K562 (cell line): ENCODE data around the gene HSPA5. TPM values are rescaled to one million over a fixed set of nuclear protein-coding genes. Genes with fewer than 3 reads are reported as not detected.
"Not testable (repeated sequence)": the region's sequence is repeated elsewhere in the genome, so short reads cannot be mapped to it uniquely, and the experiment has no call there.

Experiments
- ATAC-seq: fragments of 200-7000 bp; cut with Tn5 transposase; 3 replicates; pipeline ENCODE4 v1.9.1; 2020; ENCODE audit warnings: moderate library complexity
- BruUV-seq: library from RNA; stranded (reverse); fragments of 400-500 nt; replicated peaks from 2 replicates; lab custom pipeline; 2021; lab: Mats Ljungman, UMichigan
- CTCF ChIA-PET: fragments of 300-600 bp; formaldehyde crosslinking; extraction: SDS; loops from one replicate; lab custom pipeline; 2021; ENCODE audit warnings: low intra/inter-chr PET ratio; lab: Yijun Ruan, JAX
- POLR2A ChIA-PET: fragments of 300-600, 350-650 bp; sonication (Branson Sonifier 250); formaldehyde crosslinking; extraction: SDS; loops from one replicate; lab custom pipeline; 2021; ENCODE audit warnings: antibody characterized with exemption, inconsistent platforms; lab: Yijun Ruan, JAX
- DNase-seq, 4 experiments: peaks; one replicate each; pipeline versions ENCODE4 v3.0.0 to v3.0.0-alpha.2; 2011 to 2018; ENCODE audit warnings: low spot score in 3 of 4, mixed read lengths in 3 of 4; ENCODE audit errors: extremely low read depth in 1 of 4
- FAIRE-seq: peaks from 2 replicates; lab custom pipeline; 2011; peaks lifted over from hg19 to GRCh38; lab: Jason Lieb, UNC
- H2AFZ ChIP-seq: 2 replicates; pipeline ENCODE4 v1.6.0; 2011; ENCODE audit warnings: low read depth, low read length, control low read depth, inconsistent platforms
- H3K27ac ChIP-seq: fragments of 200-600 bp; 3 replicates; pipeline ENCODE4 v1.8.0; 2011; ENCODE audit warnings: low read depth, mild to moderate bottlenecking, control low read depth, inconsistent platforms, low read length, moderate library complexity, mixed read lengths; ENCODE audit errors: extremely low read depth
- H3K27me3 ChIP-seq, 2 experiments: fragments of 300-600 bp in 1 of 2; 2 replicates in 1 of 2; 3 replicates in 1 of 2; pipeline versions ENCODE4 v1.6.0 to v1.8.0; 2011; ENCODE audit warnings: inconsistent platforms in 2 of 2, low read length in 2 of 2, mild to moderate bottlenecking in 1 of 2, mixed read lengths in 1 of 2, moderate library complexity in 1 of 2; ENCODE audit not compliant: control insufficient read depth in 2 of 2, insufficient read depth in 2 of 2
- H3K36me3 ChIP-seq: fragments of 300-600 bp; 3 replicates; pipeline ENCODE4 v1.8.0; 2011; ENCODE audit warnings: mild to moderate bottlenecking, low read length, inconsistent platforms; ENCODE audit not compliant: control insufficient read depth, insufficient read depth
- H3K4me1 ChIP-seq, 2 experiments: fragments of 200-600 bp in 1 of 2; replicated peaks in 1 of 2; 2 replicates in 1 of 2; 3 replicates in 1 of 2; pipeline versions ENCODE4 v1.5.1 to v1.8.0; 2011; ENCODE audit warnings: inconsistent platforms in 2 of 2, low read length in 2 of 2, mild to moderate bottlenecking in 1 of 2, mixed read lengths in 1 of 2, moderate library complexity in 1 of 2; ENCODE audit not compliant: control insufficient read depth in 2 of 2, insufficient read depth in 2 of 2
- H3K4me2 ChIP-seq: 2 replicates; pipeline ENCODE4 v1.6.1; 2011; ENCODE audit warnings: low read length, control low read depth, inconsistent platforms, mixed read lengths; ENCODE audit not compliant: insufficient read depth
- H3K4me3 ChIP-seq: fragments of 200-600 bp; sonication (generic), shearing (Covaris generic); 2 replicates; pipeline ENCODE4 v1.5.1; 2016; ENCODE audit warnings: control low read depth, inconsistent platforms
- H3K79me2 ChIP-seq: fragments of 200-600 bp; 3 replicates; pipeline ENCODE4 v1.8.0; 2011; ENCODE audit warnings: low read length, inconsistent platforms; ENCODE audit not compliant: control insufficient read depth, insufficient read depth
- H3K9ac ChIP-seq, 2 experiments: 2 replicates each; pipeline versions ENCODE4 v1.6.0 to v1.6.1; 2011; ENCODE audit warnings: low read depth in 2 of 2, low read length in 2 of 2, control low read depth in 1 of 2, inconsistent platforms in 1 of 2, mild to moderate bottlenecking in 1 of 2, mixed read lengths in 1 of 2; ENCODE audit not compliant: insufficient read depth in 1 of 2
- H3K9me1 ChIP-seq: one replicate; pipeline ENCODE4 v1.6.0; 2011; ENCODE audit warnings: inconsistent platforms, mild to moderate bottlenecking, low read length, moderate library complexity; ENCODE audit not compliant: control insufficient read depth, insufficient read depth
- H3K9me3 ChIP-seq: replicated peaks from 2 replicates; pipeline ENCODE4 v1.5.1; 2011; ENCODE audit warnings: low read depth, low read length, inconsistent platforms; ENCODE audit not compliant: control insufficient read depth, insufficient read depth
- H4K20me1 ChIP-seq: replicated peaks from 2 replicates; pipeline ENCODE4 v1.6.1; 2011; ENCODE audit warnings: low read length, inconsistent platforms, mixed read lengths; ENCODE audit not compliant: control insufficient read depth, insufficient read depth
- BHLHE40 ChIP-seq: IDR thresholded peaks from 2 replicates; pipeline ENCODE4 v1.6.1; 2011; ENCODE audit warnings: low read length, improper control_type of control experiment
- BRD9 ChIP-seq: fragments of 450-650 bp; IDR thresholded peaks from 2 replicates; pipeline ENCODE4 v1.6.1; 2018; ENCODE audit warnings: low read depth; ENCODE audit not compliant: partially characterized antibody
- CTCFL ChIP-seq: IDR thresholded peaks from 2 replicates; pipeline ENCODE4 v1.6.1; 2011; ENCODE audit warnings: borderline replicate concordance, low read depth, mild to moderate bottlenecking, moderate library complexity, low read length; ENCODE audit not compliant: insufficient read depth, poor library complexity, severe bottlenecking
- DMBX1 ChIP-seq: fragments of 250-450 bp; sonication (Bioruptor Pico); IDR thresholded peaks from 2 replicates; pipeline ENCODE4 v1.8.0; 2022; ENCODE audit warnings: inconsistent platforms, mild to moderate bottlenecking, moderate library complexity, borderline replicate concordance
- FOXK1 ChIP-seq: sonication (generic); formaldehyde crosslinking; IDR thresholded peaks from 2 replicates; pipeline ENCODE4 v1.8.0; 2022; ENCODE audit warnings: missing genetic modification reagents, mild to moderate bottlenecking, borderline replicate concordance
- FOXP4 ChIP-seq: sonication (generic); formaldehyde crosslinking; IDR thresholded peaks from 2 replicates; pipeline ENCODE4 v1.8.0; 2022; ENCODE audit warnings: mild to moderate bottlenecking, missing genetic modification reagents, borderline replicate concordance
- HEY1 ChIP-seq: fragments of 250-450 bp; sonication (Bioruptor Pico); IDR thresholded peaks from 2 replicates; pipeline ENCODE4 v1.5.0; 2020; ENCODE audit warnings: mild to moderate bottlenecking, moderate library complexity, borderline replicate concordance
- KLF1 ChIP-seq: fragments of 450-650 bp; IDR thresholded peaks from 2 replicates; pipeline ENCODE4 v1.6.1; 2016; ENCODE audit warnings: missing genetic modification characterization, missing compliant biosample characterization
- POLR3A ChIP-seq: IDR thresholded peaks from 2 replicates; pipeline ENCODE4 v1.6.1; 2011; ENCODE audit warnings: borderline replicate concordance, mild to moderate bottlenecking, moderate library complexity; ENCODE audit not compliant: insufficient read length, insufficient read depth; ENCODE audit errors: extremely low read depth
- PRMT5 ChIP-seq: sonication (generic); formaldehyde crosslinking; IDR thresholded peaks from 2 replicates; pipeline ENCODE4 v1.5.0; 2020; ENCODE audit warnings: missing genetic modification reagents
- TRIM24 ChIP-seq, 2 experiments: fragments of 450-650 bp; IDR thresholded peaks; 2 replicates each; pipeline ENCODE4 v1.6.1; 2016
- ZBTB1 ChIP-seq: sonication (generic); formaldehyde crosslinking; IDR thresholded peaks from 2 replicates; pipeline ENCODE4 v1.8.1; 2023; ENCODE audit warnings: missing genetic modification reagents, low read depth, mild to moderate bottlenecking, borderline replicate concordance
- WGBS: fragments of 100-300 bp; shearing (Covaris generic); methylation state at CpG from one replicate; pipeline ENCODE4 v1.1.6; 2016; ENCODE audit warnings: low coverage, mixed read lengths; ENCODE audit not compliant: insufficient coverage; ENCODE audit errors: missing lambda C conversion rate; 5-methylcytosine and 5-hydroxymethylcytosine counted together
- in situ Hi-C: fragments of 300-500 bp; cut with MboI; formaldehyde crosslinking; loops from 4 replicates; pipeline ENCODE4 v1.15.0; 2018; ENCODE audit warnings: inconsistent platforms, mixed read lengths
- intact Hi-C: fragments of 100-400 bp; cut with micrococcal nuclease; formaldehyde crosslinking; loops from 2 replicates; pipeline ENCODE4 v1.14.2; 2022
- polyA plus RNA-seq, 8 experiments: library from polyadenylated mRNA; depleted of rRNA in 4 of 8; stranded (reverse) in 5 of 8; unstranded in 3 of 8; fragments of >200 nt; fragmentation: Nextera tagmentation in 2 of 8; fragmentation: Illumina TruSeq in 1 of 8; extraction: Ambion mirVana in 2 of 8; extraction: Trizol in 1 of 8; gene quantifications; 2 replicates each; pipeline versions ENCODE4 v1.2.1 to v1.2.3, GENCODE V29; 2011 to 2014; ENCODE audit warnings: inconsistent platforms in 1 of 8, missing spikeins in 1 of 8
- total RNA-seq, 7 experiments: library from RNA; depleted of rRNA in 6 of 7; stranded (reverse); fragments of >200 nt in 6 of 7; fragmentation: Illumina TruSeq in 2 of 7; extraction: Trizol in 2 of 7; gene quantifications; 2 replicates each; pipeline versions ENCODE4 v1.2.1 to v1.2.3, GENCODE V29; 2011 to 2021; ENCODE audit warnings: low replicate concordance in 1 of 7

HSPA5 gene
- total and polyA plus RNA-seq, 9 of the 15 experiments (the other 6 are each of a cell fraction or from before 2014, with no cell fraction given): 48.0 to 265 (median 113) TPM

DNA sequence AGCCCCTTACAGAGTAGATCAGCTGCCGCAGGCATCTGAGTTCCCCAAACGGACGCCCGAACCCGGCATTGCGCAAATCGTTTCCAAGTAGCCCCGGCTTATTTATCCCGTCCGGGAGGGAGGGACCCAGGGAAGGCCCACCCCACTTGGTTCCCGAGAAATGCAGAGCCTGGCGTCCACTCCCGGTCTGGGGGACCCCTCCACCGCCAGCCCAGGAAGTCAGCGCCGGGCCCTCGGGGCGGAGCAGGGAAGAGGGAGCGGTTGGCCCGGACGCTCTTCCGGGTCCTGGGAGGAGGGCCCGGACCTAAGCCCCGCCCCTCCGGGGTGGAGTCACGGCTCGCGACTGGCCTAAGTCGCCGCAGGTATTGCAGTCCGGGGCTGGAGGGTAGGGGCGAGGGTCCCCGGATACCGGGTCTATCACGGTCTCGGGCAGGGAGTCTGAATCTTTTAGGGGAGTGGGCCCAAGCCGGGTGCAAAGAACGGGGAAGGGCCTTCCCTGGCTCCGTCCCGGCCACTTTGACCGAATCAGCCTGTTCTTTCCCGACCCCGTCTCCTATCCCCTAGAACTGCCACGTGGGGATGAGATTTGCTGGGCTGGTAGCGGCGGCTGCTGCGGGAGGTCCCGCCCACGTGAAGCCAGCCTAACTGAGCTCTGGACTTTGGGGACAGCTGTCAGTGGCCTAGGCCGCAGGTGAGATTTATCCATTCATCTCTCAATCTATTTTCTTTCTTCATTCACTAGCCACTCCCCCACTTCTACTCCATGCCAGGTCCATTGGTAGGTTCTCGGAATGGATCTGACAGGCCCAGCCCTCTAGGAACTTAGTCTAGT lies 40.7 kb downstream of the HSPA5 start, which contains the start of gene RABEPK (continued):
- TF ChIP-seq BHLHE40 (no peak), CTCFL (no peak), DMBX1 (no peak; the same call in 1 of the 2 replicates), TRIM24 (IDR thresholded peaks at IDR 0.05) (no peak), FOXP4 (no peak), BRD9 (no peak), ZBTB1 (CRISPR knock-in tag) (no peak; the same call in 1 of the 2 replicates), HEY1 (CRISPR knock-in tag) (no peak), KLF1 (no peak), FOXK1 (CRISPR knock-in tag) (no peak), POLR3A (no peak), PRMT5 (CRISPR knock-in tag) (no peak)
- TF ChIP-seq, all 486 proteins: peak for 110

DNA sequence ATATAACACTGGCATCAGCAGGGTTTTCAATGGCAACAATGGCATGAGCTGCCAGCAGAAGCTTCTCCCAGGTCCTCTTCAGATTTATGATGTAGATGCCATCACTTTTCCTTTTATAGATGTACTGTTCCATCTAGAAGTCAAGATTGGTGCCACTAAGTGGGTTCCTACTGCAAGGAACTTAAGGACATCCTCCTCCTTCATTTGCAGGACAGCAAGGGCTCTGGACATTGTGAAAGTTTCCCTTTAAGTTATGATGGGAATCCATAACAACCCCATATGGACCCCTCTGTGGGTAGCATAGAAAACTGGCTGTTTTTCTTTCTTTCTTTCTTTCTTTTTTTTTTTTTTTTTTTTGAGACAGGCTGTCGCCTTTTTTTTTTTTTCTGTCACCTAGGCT lies 45.6 kb downstream of the HSPA5 start:
- CTCF ChIA-PET: not testable (repeated sequence)

More for the DNA sequence above, 45.6 kb downstream of the HSPA5 start:
- H3K4me2 ChIP-seq, H3K27me3 ChIP-seq, BruUV-seq, H3K36me3 ChIP-seq, H3K9me3 ChIP-seq, intact Hi-C loops, POLR2A ChIA-PET, H3K9ac ChIP-seq, ATAC-seq, H3K27ac ChIP-seq, H3K9me1 ChIP-seq, H3K79me2 ChIP-seq, H3K4me3 ChIP-seq, H2AFZ ChIP-seq, H4K20me1 ChIP-seq, in situ Hi-C loops, DNase-seq, FAIRE-seq: not testable (repeated sequence)
- WGBS: no CpG with 5 or more reads among the region's 1 CpG
- peaks cover 3 to 12% of the 10 kb centered on the region in 2 experiments; a peak in 3 of 5 replicates for H3K4me1 ChIP-seq
